SK-N-SH treated with all-trans-retinoic acid at 6 μM for 48 hours (cell line): ENCODE results near the gene SMOC2.

Experiments
- ATAC-seq: fragments of 200-7000 bp; cut with Tn5 transposase; 3 replicates; pipeline ENCODE4 v1.9.1; 2020; ENCODE audit warnings: mild to moderate bottlenecking, moderate library complexity
- ARNTL ChIP-seq: fragments of 450-650 bp; formaldehyde crosslinking; IDR thresholded peaks from 2 replicates; pipeline ENCODE4 v1.5.0; 2020; ENCODE audit warnings: low read depth, mild to moderate bottlenecking, moderate library complexity, borderline replicate concordance
- BACH2 ChIP-seq: fragments of 250-450 bp; sonication (Bioruptor Pico); IDR thresholded peaks from 2 replicates; pipeline ENCODE4 v1.9.0; 2021; ENCODE audit warnings: mild to moderate bottlenecking, borderline replicate concordance
- CREB5 ChIP-seq: fragments of 250-450 bp; sonication (Bioruptor Pico); IDR thresholded peaks from 2 replicates; pipeline ENCODE4 v1.5.1; 2020; ENCODE audit warnings: low read depth, mild to moderate bottlenecking, moderate library complexity
- CSDC2 ChIP-seq: fragments of 250-450 bp; sonication (Bioruptor Pico); IDR thresholded peaks from 2 replicates; pipeline ENCODE4 v1.5.0; 2020; ENCODE audit warnings: mild to moderate bottlenecking, moderate library complexity
- ESRRG ChIP-seq: fragments of 250-450 bp; sonication (Bioruptor Pico); IDR thresholded peaks from 2 replicates; pipeline ENCODE4 v1.6.1; 2021; ENCODE audit warnings: mild to moderate bottlenecking
- GLIS3 ChIP-seq: fragments of 250-450 bp; sonication (Bioruptor Pico); IDR thresholded peaks from 2 replicates; pipeline ENCODE4 v1.5.0; 2020; ENCODE audit warnings: mild to moderate bottlenecking, moderate library complexity
- ISL1 ChIP-seq: fragments of 250-450 bp; sonication (Bioruptor Pico); IDR thresholded peaks from 2 replicates; pipeline ENCODE4 v2.1.2; 2022; ENCODE audit warnings: mild to moderate bottlenecking, moderate library complexity
- OSR1 ChIP-seq: fragments of 250-450 bp; sonication (Bioruptor Pico); IDR thresholded peaks from 2 replicates; pipeline ENCODE4 v1.8.0; 2022; ENCODE audit warnings: moderate library complexity, mild to moderate bottlenecking, inconsistent platforms
- PPARA ChIP-seq: fragments of 250-450 bp; sonication (Bioruptor Pico); IDR thresholded peaks from 2 replicates; pipeline ENCODE4 v1.5.0; 2020; ENCODE audit warnings: mild to moderate bottlenecking, borderline replicate concordance
- RARB ChIP-seq: fragments of 250-450 bp; sonication (Bioruptor Pico); IDR thresholded peaks from 2 replicates; pipeline ENCODE4 v1.8.0; 2021; ENCODE audit warnings: mild to moderate bottlenecking, moderate library complexity
- SNAI2 ChIP-seq: fragments of 250-450 bp; sonication (Bioruptor Pico); IDR thresholded peaks from 2 replicates; pipeline ENCODE4 v1.5.0; 2020; ENCODE audit warnings: mild to moderate bottlenecking, moderate library complexity
- TCF4 ChIP-seq: fragments of 250-450 bp; sonication (Bioruptor Pico); IDR thresholded peaks from 2 replicates; pipeline ENCODE4 v1.8.0; 2021; ENCODE audit warnings: mild to moderate bottlenecking, moderate library complexity, borderline replicate concordance
- TOX ChIP-seq: fragments of 250-450 bp; sonication (Bioruptor Pico); IDR thresholded peaks from 2 replicates; pipeline ENCODE4 v1.8.0; 2021; ENCODE audit warnings: mild to moderate bottlenecking, moderate library complexity, borderline replicate concordance
- ZC3H10 ChIP-seq: fragments of 250-450 bp; sonication (Bioruptor Pico); IDR thresholded peaks from 2 replicates; pipeline ENCODE4 v1.5.1; 2021; ENCODE audit warnings: mild to moderate bottlenecking, moderate library complexity
- ZFP3 ChIP-seq: fragments of 250-450 bp; sonication (Bioruptor Pico); IDR thresholded peaks from 2 replicates; pipeline ENCODE4 v1.5.0; 2020; ENCODE audit warnings: mild to moderate bottlenecking, moderate library complexity
- ZNF565 ChIP-seq: fragments of 450-650 bp; formaldehyde crosslinking; conservative IDR thresholded peaks from 2 replicates; pipeline ENCODE4 v1.5.0; 2020; ENCODE audit warnings: low read depth, mild to moderate bottlenecking, moderate library complexity
- ZNF70 ChIP-seq: fragments of 450-650 bp; formaldehyde crosslinking; IDR thresholded peaks from 2 replicates; pipeline ENCODE4 v1.5.0; 2020; ENCODE audit warnings: mild to moderate bottlenecking, moderate library complexity
- TF ChIP-seq, protein P1 (sequence below): fragments of 250-450 bp; sonication (Bioruptor Pico); IDR thresholded peaks from 2 replicates; pipeline ENCODE4 v1.5.0; 2020; ENCODE audit warnings: mild to moderate bottlenecking, moderate library complexity
- TF ChIP-seq, protein P2 (sequence below): fragments of 250-450 bp; sonication (Bioruptor Pico); IDR thresholded peaks from 2 replicates; pipeline ENCODE4 v1.8.0; 2020; ENCODE audit warnings: mild to moderate bottlenecking, moderate library complexity, borderline replicate concordance
- TF ChIP-seq, protein P3 (sequence below): fragments of 250-450 bp; sonication (Bioruptor Pico); IDR thresholded peaks from 2 replicates; pipeline ENCODE4 v1.5.1; 2021; ENCODE audit warnings: mild to moderate bottlenecking, moderate library complexity

SMOC2 gene

DNA sequence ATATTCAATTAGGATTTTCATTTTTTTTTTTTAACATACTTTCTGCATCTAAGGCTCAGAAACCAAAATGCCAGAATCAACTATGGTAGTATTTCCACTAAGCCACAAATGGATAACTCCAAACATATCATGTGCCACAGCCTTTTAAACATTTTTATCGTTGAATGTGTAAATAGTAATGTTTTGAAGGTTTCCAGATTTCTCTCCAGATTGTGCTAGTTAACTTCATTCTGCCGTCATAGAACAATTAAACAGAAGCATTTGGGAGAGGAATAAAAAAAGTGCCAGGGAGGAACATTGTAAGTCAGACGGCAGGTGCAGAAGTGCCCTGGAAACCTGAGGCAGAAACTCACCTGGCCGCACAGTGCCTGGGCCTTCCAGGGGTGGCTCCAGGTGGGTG is 23.6 kb downstream of the SMOC2 start (continued):
- TF ChIP-seq PPARA = no peak
- no peak for TF ChIP-seq ARNTL

- TF ChIP-seq OSR1 (no peak), ZFP3 (CRISPR knock-in tag) (no peak)
- TF ChIP-seq, protein P1, sequence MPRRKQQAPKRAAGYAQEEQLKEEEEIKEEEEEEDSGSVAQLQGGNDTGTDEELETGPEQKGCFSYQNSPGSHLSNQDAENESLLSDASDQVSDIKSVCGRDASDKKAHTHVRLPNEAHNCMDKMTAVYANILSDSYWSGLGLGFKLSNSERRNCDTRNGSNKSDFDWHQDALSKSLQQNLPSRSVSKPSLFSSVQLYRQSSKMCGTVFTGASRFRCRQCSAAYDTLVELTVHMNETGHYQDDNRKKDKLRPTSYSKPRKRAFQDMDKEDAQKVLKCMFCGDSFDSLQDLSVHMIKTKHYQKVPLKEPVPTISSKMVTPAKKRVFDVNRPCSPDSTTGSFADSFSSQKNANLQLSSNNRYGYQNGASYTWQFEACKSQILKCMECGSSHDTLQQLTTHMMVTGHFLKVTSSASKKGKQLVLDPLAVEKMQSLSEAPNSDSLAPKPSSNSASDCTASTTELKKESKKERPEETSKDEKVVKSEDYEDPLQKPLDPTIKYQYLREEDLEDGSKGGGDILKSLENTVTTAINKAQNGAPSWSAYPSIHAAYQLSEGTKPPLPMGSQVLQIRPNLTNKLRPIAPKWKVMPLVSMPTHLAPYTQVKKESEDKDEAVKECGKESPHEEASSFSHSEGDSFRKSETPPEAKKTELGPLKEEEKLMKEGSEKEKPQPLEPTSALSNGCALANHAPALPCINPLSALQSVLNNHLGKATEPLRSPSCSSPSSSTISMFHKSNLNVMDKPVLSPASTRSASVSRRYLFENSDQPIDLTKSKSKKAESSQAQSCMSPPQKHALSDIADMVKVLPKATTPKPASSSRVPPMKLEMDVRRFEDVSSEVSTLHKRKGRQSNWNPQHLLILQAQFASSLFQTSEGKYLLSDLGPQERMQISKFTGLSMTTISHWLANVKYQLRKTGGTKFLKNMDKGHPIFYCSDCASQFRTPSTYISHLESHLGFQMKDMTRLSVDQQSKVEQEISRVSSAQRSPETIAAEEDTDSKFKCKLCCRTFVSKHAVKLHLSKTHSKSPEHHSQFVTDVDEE = no peak
- TF ChIP-seq, all 23 proteins: peak for 0
Observed at GRCh38 chr6:168468045-168468444, 27.1 kb downstream of the SMOC2 start.

GRCh38 chr6:168469521-168469920 is 28.5 kb downstream of the SMOC2 start:
- no peak for ATAC-seq
- TF ChIP-seq ZNF70 (CRISPR knock-in tag) (no peak), BACH2 (CRISPR knock-in tag) (no peak), ZFP3 (CRISPR knock-in tag) (no peak), CSDC2 (CRISPR knock-in tag) (no peak), ESRRG (CRISPR knock-in tag) (no peak), SNAI2 (no peak), ARNTL (no peak), TOX (CRISPR knock-in tag) (no peak), CREB5 (CRISPR knock-in tag) (no peak), OSR1 (no peak), TCF4 (CRISPR knock-in tag) (no peak)
- TF ChIP-seq, protein P2, sequence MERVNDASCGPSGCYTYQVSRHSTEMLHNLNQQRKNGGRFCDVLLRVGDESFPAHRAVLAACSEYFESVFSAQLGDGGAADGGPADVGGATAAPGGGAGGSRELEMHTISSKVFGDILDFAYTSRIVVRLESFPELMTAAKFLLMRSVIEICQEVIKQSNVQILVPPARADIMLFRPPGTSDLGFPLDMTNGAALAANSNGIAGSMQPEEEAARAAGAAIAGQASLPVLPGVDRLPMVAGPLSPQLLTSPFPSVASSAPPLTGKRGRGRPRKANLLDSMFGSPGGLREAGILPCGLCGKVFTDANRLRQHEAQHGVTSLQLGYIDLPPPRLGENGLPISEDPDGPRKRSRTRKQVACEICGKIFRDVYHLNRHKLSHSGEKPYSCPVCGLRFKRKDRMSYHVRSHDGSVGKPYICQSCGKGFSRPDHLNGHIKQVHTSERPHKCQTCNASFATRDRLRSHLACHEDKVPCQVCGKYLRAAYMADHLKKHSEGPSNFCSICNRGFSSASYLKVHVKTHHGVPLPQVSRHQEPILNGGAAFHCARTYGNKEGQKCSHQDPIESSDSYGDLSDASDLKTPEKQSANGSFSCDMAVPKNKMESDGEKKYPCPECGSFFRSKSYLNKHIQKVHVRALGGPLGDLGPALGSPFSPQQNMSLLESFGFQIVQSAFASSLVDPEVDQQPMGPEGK (CRISPR knock-in tag) = no peak
- TF ChIP-seq, protein P3, sequence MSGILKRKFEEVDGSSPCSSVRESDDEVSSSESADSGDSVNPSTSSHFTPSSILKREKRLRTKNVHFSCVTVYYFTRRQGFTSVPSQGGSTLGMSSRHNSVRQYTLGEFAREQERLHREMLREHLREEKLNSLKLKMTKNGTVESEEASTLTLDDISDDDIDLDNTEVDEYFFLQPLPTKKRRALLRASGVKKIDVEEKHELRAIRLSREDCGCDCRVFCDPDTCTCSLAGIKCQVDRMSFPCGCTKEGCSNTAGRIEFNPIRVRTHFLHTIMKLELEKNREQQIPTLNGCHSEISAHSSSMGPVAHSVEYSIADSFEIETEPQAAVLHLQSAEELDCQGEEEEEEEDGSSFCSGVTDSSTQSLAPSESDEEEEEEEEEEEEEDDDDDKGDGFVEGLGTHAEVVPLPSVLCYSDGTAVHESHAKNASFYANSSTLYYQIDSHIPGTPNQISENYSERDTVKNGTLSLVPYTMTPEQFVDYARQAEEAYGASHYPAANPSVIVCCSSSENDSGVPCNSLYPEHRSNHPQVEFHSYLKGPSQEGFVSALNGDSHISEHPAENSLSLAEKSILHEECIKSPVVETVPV (CRISPR knock-in tag) = no peak

More at GRCh38 chr6:168468045-168468444, 27.1 kb downstream of the SMOC2 start:
- ATAC-seq = no peak

DNA sequence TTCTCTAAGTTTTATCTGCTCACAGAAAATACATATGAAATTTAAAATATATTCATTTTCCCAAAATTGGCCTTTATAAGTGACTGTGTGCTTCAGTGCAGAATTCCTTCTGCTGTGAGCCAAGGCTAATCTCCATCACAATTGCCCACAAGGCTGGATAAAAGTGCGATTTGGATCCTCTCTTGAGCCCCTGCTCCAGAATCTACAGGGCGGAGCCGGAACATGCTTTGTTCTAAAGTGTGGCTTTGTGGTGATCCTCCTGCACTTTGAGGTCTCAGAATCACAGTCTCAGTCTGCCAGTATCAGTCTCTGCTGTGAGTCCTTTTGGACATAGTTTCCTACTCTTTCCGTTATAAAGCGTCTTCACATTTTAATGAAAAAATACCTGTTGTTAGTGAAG is 28.9 kb downstream of the SMOC2 start:
- ATAC-seq = no peak
- TF ChIP-seq CSDC2 (CRISPR knock-in tag) = no peak
- no peak for TF ChIP-seq ZNF70 (CRISPR knock-in tag)
- no peak for TF ChIP-seq ISL1 (CRISPR knock-in tag)
- TF ChIP-seq GLIS3 (CRISPR knock-in tag) = no peak
- TF ChIP-seq PPARA = no peak
- no peak for TF ChIP-seq ZNF565 (CRISPR knock-in tag)
- TF ChIP-seq, protein P2 (CRISPR knock-in tag) = no peak

DNA sequence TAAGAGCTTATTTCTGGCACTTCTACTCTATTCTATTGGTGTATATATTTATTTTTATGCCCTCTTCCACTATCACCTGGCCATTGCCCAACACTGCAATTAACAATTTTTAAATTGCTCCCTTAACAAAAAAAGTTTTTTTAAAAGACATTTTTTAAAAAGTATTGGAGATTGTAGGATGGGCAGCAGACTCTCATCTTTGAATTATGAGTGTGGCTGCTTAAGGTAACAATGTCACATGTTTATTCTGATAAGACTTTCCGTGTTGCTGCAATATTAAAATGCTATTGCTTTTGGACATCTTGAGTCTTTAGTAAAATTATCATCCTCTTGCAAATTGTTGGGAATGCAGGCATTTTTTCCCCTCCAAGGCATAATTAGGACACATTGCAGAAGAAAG is 31.4 kb downstream of the SMOC2 start:
- ATAC-seq = no peak
- TF ChIP-seq, protein P3 (CRISPR knock-in tag) = no peak
- no peak for TF ChIP-seq ZFP3 (CRISPR knock-in tag)
- TF ChIP-seq, protein P2 (CRISPR knock-in tag) = no peak
- no peak for TF ChIP-seq RARB (CRISPR knock-in tag)
- no peak for TF ChIP-seq GLIS3 (CRISPR knock-in tag)
- TF ChIP-seq TOX (CRISPR knock-in tag) = no peak
- TF ChIP-seq CREB5 (CRISPR knock-in tag) = no peak
- no peak for TF ChIP-seq ZC3H10 (CRISPR knock-in tag)
